ENCODE measurements around the gene LAG3. TPM values are rescaled to one million over a fixed set of nuclear protein-coding genes. Genes with fewer than 3 reads are reported as not detected.

Gene LAG3
- total RNA-seq, 1 experiment from 2014 or later: 1.9 TPM

GRCh38 chr12:6765048-6765633 is 7.2 kb upstream of the LAG3 start:
- ChIA-PET CTCF (interaction anchor here (3.1 kb wide), 1 partner anchor 11 kb away, joined by 135 read pairs; the partner anchor contains the start of gene MLF2), POLR2A (interaction anchor here (1.1 to 3.2 kb wide), 3 partner anchors 12 to 87 kb away, joined by 3 to 42 read pairs (median 17); partner anchors contain the start of genes CDCA3, MLF2 and USP5)
- Histone ChIP-seq H3K36me3 (ENCODE audit: control insufficient read depth, insufficient read depth, low read length) (no peaks in the 10 kb centered on the region), H3K4me1 (peaks cover 48% of the 10 kb centered on the region), H3K4me3 (ENCODE audit: low read depth, low read length) (peak overlapping the region; percentile 87), H3K27me3 (replicated peaks; ENCODE audit: control insufficient read depth, insufficient read depth, low read length) (no peaks in the 10 kb centered on the region), H3K9me3 (no peaks in the 10 kb centered on the region)
- BruUV-seq (replicated peaks): no TSS peak
- H3K36me3 Mint-ChIP-seq (ENCODE audit: insufficient read depth, unreplicated experiment): peaks cover 25% of the 10 kb centered on the region
- no peak for DNase-seq
- no peak for TF ChIP-seq CTCF (IDR thresholded peaks at IDR 0.05; ENCODE audit: insufficient read depth in 1 of 2, low read depth in 1 of 2, low read length in 1 of 2, severe bottlenecking in 1 of 2, unreplicated experiment in 1 of 2)
- H3K4me1 Mint-ChIP-seq (ENCODE audit: low read depth, unreplicated experiment): peaks cover 48% of the 10 kb centered on the region
- intact Hi-C loops (cut with micrococcal nuclease; ENCODE audit: unreplicated experiment): no loop called here
- peak overlapping the region; percentile 27 for H3K27ac Mint-ChIP-seq (ENCODE audit: unreplicated experiment)
- no peaks in the 10 kb centered on the region for H3K9me3 Mint-ChIP-seq (ENCODE audit: unreplicated experiment)
- no peaks in the 10 kb centered on the region for H3K27me3 Mint-ChIP-seq (ENCODE audit: insufficient read depth, unreplicated experiment)
- H3K4me3 Mint-ChIP-seq (ENCODE audit: unreplicated experiment): peak overlapping the region; percentile 71

GRCh38 chr12:6765634-6766581 is 6.4 kb upstream of the LAG3 start, which contains the start of gene PTMS:
TSS of gene PTMS (plus strand) at chr12:6766363. CDS start at chr12:6766706, 343 bp downstream.
- POLR2A ChIA-PET: interaction anchor here (0.6 to 3.2 kb wide), 17 partner anchors 9 to 944 kb away, joined by 3 to 42 read pairs (median 5); partner anchors contain the start of genes CDCA3, COPS7A, GAPDH and GPR162
- peak within 1 kb of the TSS; percentile 92 for H3K4me3 Mint-ChIP-seq (ENCODE audit: unreplicated experiment)
- H3K36me3 Mint-ChIP-seq (ENCODE audit: insufficient read depth, unreplicated experiment): peaks cover 25% of the 10 kb centered on the region
- peak within 1 kb of the TSS; percentile 84 for H3K27ac Mint-ChIP-seq (ENCODE audit: unreplicated experiment)
- Histone ChIP-seq H3K36me3 (ENCODE audit: control insufficient read depth, insufficient read depth, low read length) (0 out of 2 replicates have a peak, but pooled peaks cover 2% of the 10 kb centered on the region), H3K4me1 (peaks cover 44% of the 10 kb centered on the region), H3K4me3 (ENCODE audit: low read depth, low read length) (peak within 1 kb of the TSS; percentile 87), H3K27me3 (replicated peaks; ENCODE audit: control insufficient read depth, insufficient read depth, low read length) (no peaks in the 10 kb centered on the region), H3K9me3 (no peaks in the 10 kb centered on the region)
- intact Hi-C loops (cut with micrococcal nuclease; ENCODE audit: unreplicated experiment): loop anchor here (1.0 kb wide), 1 partner anchor 13 kb away; the partner anchor contains the start of gene MLF2
- H3K27me3 Mint-ChIP-seq (ENCODE audit: insufficient read depth, unreplicated experiment): no peaks in the 10 kb centered on the region
- peak; percentile 90 to 92 for DNase-seq
- TF ChIP-seq CTCF (IDR thresholded peaks at IDR 0.05; ENCODE audit: insufficient read depth in 1 of 2, low read depth in 1 of 2, low read length in 1 of 2, severe bottlenecking in 1 of 2, unreplicated experiment in 1 of 2): no peak
- BruUV-seq (replicated peaks): TSS peak; percentile 18
- CTCF ChIA-PET: interaction anchor here (0.6 to 3.2 kb wide), 28 partner anchors 9 to 775 kb away, joined by 3 to 135 read pairs (median 6); partner anchors contain the start of genes CDCA3, COPS7A, GPR162 and LPCAT3
- H3K4me1 Mint-ChIP-seq (ENCODE audit: low read depth, unreplicated experiment): peaks cover 45% of the 10 kb centered on the region
- no peaks in the 10 kb centered on the region for H3K9me3 Mint-ChIP-seq (ENCODE audit: unreplicated experiment)
